Gastroesophageal sphincter (tissue), 3 donors: ENCODE measurements around the gene HTD2.

Experiments used
- EP300 ChIP-seq: sonication (generic); formaldehyde crosslinking; IDR thresholded peaks from one replicate; pipeline ENCODE4 v1.6.1; 2017; ENCODE audit warnings: antibody characterized with exemption, mild to moderate bottlenecking
- TF ChIP-seq, protein P1 (sequence below), 4 experiments: fragments of 200-600 bp in 2 of 4; fragments of 450-650 bp in 2 of 4; sonication (generic) in 1 of 4; IDR thresholded peaks; one replicate each; pipeline ENCODE4 v1.5.1; 2017 to 2019; ENCODE audit warnings: antibody characterized with exemption in 4 of 4, mild to moderate bottlenecking in 2 of 4, moderate library complexity in 2 of 4

- TF ChIP-seq, protein P1, sequence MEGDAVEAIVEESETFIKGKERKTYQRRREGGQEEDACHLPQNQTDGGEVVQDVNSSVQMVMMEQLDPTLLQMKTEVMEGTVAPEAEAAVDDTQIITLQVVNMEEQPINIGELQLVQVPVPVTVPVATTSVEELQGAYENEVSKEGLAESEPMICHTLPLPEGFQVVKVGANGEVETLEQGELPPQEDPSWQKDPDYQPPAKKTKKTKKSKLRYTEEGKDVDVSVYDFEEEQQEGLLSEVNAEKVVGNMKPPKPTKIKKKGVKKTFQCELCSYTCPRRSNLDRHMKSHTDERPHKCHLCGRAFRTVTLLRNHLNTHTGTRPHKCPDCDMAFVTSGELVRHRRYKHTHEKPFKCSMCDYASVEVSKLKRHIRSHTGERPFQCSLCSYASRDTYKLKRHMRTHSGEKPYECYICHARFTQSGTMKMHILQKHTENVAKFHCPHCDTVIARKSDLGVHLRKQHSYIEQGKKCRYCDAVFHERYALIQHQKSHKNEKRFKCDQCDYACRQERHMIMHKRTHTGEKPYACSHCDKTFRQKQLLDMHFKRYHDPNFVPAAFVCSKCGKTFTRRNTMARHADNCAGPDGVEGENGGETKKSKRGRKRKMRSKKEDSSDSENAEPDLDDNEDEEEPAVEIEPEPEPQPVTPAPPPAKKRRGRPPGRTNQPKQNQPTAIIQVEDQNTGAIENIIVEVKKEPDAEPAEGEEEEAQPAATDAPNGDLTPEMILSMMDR (IDR thresholded peaks at IDR 0.05) = no peak
- no peak for TF ChIP-seq EP300
These were observed 45.6 kb downstream of the HTD2 start for GRCh38 chr3:58351920-58352319.
